Gastrocnemius medialis (tissue), 4 donors: ENCODE results near the gene ERC1.

ENCODE experiments used
- CTCF ChIP-seq, 5 experiments: fragments of 450-650 bp in 3 of 5; fragments of 200-600 bp in 2 of 5; sonication (generic) in 2 of 5; IDR thresholded peaks in 4 of 5; conservative IDR thresholded peaks in 1 of 5; 1 replicate in 4 of 5; 2 replicates in 1 of 5; pipeline ENCODE4 v1.5.1; 2016 to 2019; ENCODE audit warnings: antibody characterized with exemption in 5 of 5, mild to moderate bottlenecking in 3 of 5, moderate library complexity in 3 of 5
- POLR2A ChIP-seq, 2 donors: fragments of 450-650 bp; IDR thresholded peaks; one replicate each; pipeline ENCODE4 v1.6.1; 2017; ENCODE audit warnings: antibody characterized with exemption in 2 of 2, mild to moderate bottlenecking in 2 of 2, moderate library complexity in 2 of 2

- TF ChIP-seq CTCF (IDR thresholded peaks at IDR 0.05 in 4 of 5, conservative IDR thresholded peaks at IDR 0.05 in 1 of 5), result no peak
- TF ChIP-seq POLR2A (IDR thresholded peaks at IDR 0.05), result no peak
Observed at GRCh38 chr12:1283316-1283715, 292.3 kb downstream of the ERC1 start.
